GM23248 (cell line): Measurements from ENCODE around the gene SLC44A3. TPM values are rescaled to one million over a fixed set of nuclear protein-coding genes. Genes with fewer than 3 reads are reported as not detected.

Source experiments
- DNase-seq: peaks from one replicate; pipeline ENCODE4 v3.0.0-alpha.2; 2015
- H2AFZ ChIP-seq: fragments of 200-600 bp; sonication (generic); 2 replicates; pipeline ENCODE4 v1.6.1; 2016; ENCODE audit warnings: antibody characterized with exemption
- H3F3A ChIP-seq: fragments of 200-600 bp; sonication (generic); 2 replicates; pipeline ENCODE4 v1.6.1; 2016; ENCODE audit warnings: mild to moderate bottlenecking, antibody characterized with exemption, mixed run types; ENCODE audit not compliant: insufficient read depth
- H3K27ac ChIP-seq: fragments of 200-600 bp; sonication (generic); 2 replicates; pipeline ENCODE4 v1.5.1; 2016; ENCODE audit warnings: mild to moderate bottlenecking
- H3K27me3 ChIP-seq: fragments of 200-600 bp; sonication (generic); replicated peaks from 2 replicates; pipeline ENCODE4 v1.6.1; 2016; ENCODE audit warnings: mild to moderate bottlenecking; ENCODE audit not compliant: insufficient read depth
- H3K36me3 ChIP-seq: fragments of 200-600 bp; sonication (generic); 2 replicates; pipeline ENCODE4 v1.6.1; 2016; ENCODE audit warnings: low read depth, mild to moderate bottlenecking
- H3K4me1 ChIP-seq: fragments of 200-600 bp; sonication (generic); 2 replicates; pipeline ENCODE4 v1.6.1; 2016; ENCODE audit warnings: mild to moderate bottlenecking; ENCODE audit not compliant: insufficient read depth
- H3K4me2 ChIP-seq: fragments of 200-600 bp; sonication (generic); one replicate; pipeline ENCODE4 v1.6.1; 2016; ENCODE audit warnings: mild to moderate bottlenecking; ENCODE audit not compliant: unreplicated experiment
- H3K4me3 ChIP-seq: fragments of 200-600 bp; sonication (generic); 2 replicates; pipeline ENCODE4 v1.5.1; 2016; ENCODE audit warnings: mild to moderate bottlenecking
- H3K79me2 ChIP-seq: fragments of 200-600 bp; sonication (generic); 2 replicates; pipeline ENCODE4 v1.6.1; 2016; ENCODE audit warnings: mild to moderate bottlenecking; ENCODE audit not compliant: insufficient read depth
- H3K9ac ChIP-seq: fragments of 200-600 bp; sonication (generic); 2 replicates; pipeline ENCODE4 v1.6.1; 2016; ENCODE audit warnings: mild to moderate bottlenecking
- H3K9me2 ChIP-seq: fragments of 200-600 bp; sonication (generic); 2 replicates; pipeline ENCODE4 v1.6.1; 2016; ENCODE audit warnings: mixed run types, mild to moderate bottlenecking, moderate library complexity; ENCODE audit not compliant: insufficient read depth
- H3K9me3 ChIP-seq: fragments of 200-600 bp; sonication (generic); one replicate; pipeline ENCODE4 v1.6.1; 2017; ENCODE audit warnings: low read depth
- H4K20me1 ChIP-seq: fragments of 200-600 bp; sonication (generic); 2 replicates; pipeline ENCODE4 v1.6.0; 2016; ENCODE audit not compliant: insufficient read depth
- EZH2 ChIP-seq: fragments of 200-600 bp; sonication (generic); IDR thresholded peaks from 2 replicates; pipeline ENCODE4 v1.6.1; 2018; ENCODE audit warnings: antibody characterized with exemption, mild to moderate bottlenecking; ENCODE audit not compliant: insufficient read depth, poor library complexity, severe bottlenecking
- EZH2phosphoT487 ChIP-seq: fragments of 200-600 bp; sonication (generic); IDR thresholded peaks from 2 replicates; pipeline ENCODE4 v1.6.1; 2018; ENCODE audit warnings: antibody characterized with exemption, moderate library complexity, mild to moderate bottlenecking, low read depth; ENCODE audit not compliant: insufficient read depth
- WGBS, 2 experiments: methylation state at CpG; one replicate each; pipeline ENCODE4 v1.1.6; 2015 to 2017; ENCODE audit warnings: low lambda C conversion rate in 2 of 2, low coverage in 1 of 2; ENCODE audit errors: missing lambda C conversion rate in 2 of 2; 5-methylcytosine and 5-hydroxymethylcytosine counted together
- in situ Hi-C: fragments of 300-500 bp; cut with MboI; formaldehyde crosslinking; loops from 2 replicates; pipeline ENCODE4 v1.15.0; 2020
- polyA plus RNA-seq: library from polyadenylated mRNA; unstranded; fragments of >200 nt; fragmentation: Nextera tagmentation; extraction: Ambion mirVana; gene quantifications from 2 replicates; pipeline ENCODE4 v1.2.1, GENCODE V29; 2016
- total RNA-seq: library from RNA; depleted of rRNA; stranded (reverse); fragments of >200 nt; shearing (Covaris generic); gene quantifications from 2 replicates; pipeline ENCODE4 v1.2.3, GENCODE V29; 2014; rRNA removed

Gene SLC44A3, protein sequence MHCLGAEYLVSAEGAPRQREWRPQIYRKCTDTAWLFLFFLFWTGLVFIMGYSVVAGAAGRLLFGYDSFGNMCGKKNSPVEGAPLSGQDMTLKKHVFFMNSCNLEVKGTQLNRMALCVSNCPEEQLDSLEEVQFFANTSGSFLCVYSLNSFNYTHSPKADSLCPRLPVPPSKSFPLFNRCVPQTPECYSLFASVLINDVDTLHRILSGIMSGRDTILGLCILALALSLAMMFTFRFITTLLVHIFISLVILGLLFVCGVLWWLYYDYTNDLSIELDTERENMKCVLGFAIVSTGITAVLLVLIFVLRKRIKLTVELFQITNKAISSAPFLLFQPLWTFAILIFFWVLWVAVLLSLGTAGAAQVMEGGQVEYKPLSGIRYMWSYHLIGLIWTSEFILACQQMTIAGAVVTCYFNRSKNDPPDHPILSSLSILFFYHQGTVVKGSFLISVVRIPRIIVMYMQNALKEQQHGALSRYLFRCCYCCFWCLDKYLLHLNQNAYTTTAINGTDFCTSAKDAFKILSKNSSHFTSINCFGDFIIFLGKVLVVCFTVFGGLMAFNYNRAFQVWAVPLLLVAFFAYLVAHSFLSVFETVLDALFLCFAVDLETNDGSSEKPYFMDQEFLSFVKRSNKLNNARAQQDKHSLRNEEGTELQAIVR
- 1.6 and 3.3 TPM in 2 replicates for total RNA-seq
- polyA plus RNA-seq, result 2.0 and 2.1 TPM in 2 replicates

GRCh38 chr1:94819945-94820746 is at the start of gene SLC44A3:
Gene SLC44A3 (plus strand): TSS chr1:94820357. CDS start chr1:94820452, 95 bp downstream.
- no peaks in the 10 kb centered on the region for H3K9me2 ChIP-seq
- H3K4me1 ChIP-seq, result no peaks in the 10 kb centered on the region
- H3K4me2 ChIP-seq, result peak within 1 kb of the TSS; percentile 89
- H3K27me3 ChIP-seq, result no peaks in the 10 kb centered on the region
- peak within 1 kb of the TSS; percentile 78 for H3K4me3 ChIP-seq
- TF ChIP-seq EZH2, result no peak
- no peak for TF ChIP-seq EZH2phosphoT487
- H3K9ac ChIP-seq, result peak within 1 kb of the TSS; percentile 61
- H3K9me3 ChIP-seq, result no peaks in the 10 kb centered on the region
- H3K27ac ChIP-seq, result no peak within 1 kb of the TSS
- 0 out of 2 replicates have a peak, but pooled peaks cover 8% of the 10 kb centered on the region for H3F3A ChIP-seq
- 6 to 12% methylated on average over 32 to 71 of the region's 77 CpGs for WGBS, 2 experiments
- H4K20me1 ChIP-seq, result no peaks in the 10 kb centered on the region
- in situ Hi-C loops, result loop anchor here (25.0 kb wide), 1 partner anchor 783 kb away; no protein-coding TSS in a partner anchor
- DNase-seq, result peak; percentile 73
- no peaks in the 10 kb centered on the region for H3K79me2 ChIP-seq
- H2AFZ ChIP-seq, result peak within 1 kb of the TSS; percentile 98
- H3K36me3 ChIP-seq, result no peaks in the 10 kb centered on the region

GRCh38 chr1:94772230-94772641 is 47.9 kb upstream of the SLC44A3 start:
- no peak for DNase-seq
- H3K79me2 ChIP-seq, result no peaks in the 10 kb centered on the region
- no peaks in the 10 kb centered on the region for H3K27me3 ChIP-seq
- WGBS, 2 experiments, result 91 to 94% methylated on average over 5 of the region's 5 CpGs
- H3F3A ChIP-seq, result no peaks in the 10 kb centered on the region
- no peaks in the 10 kb centered on the region for H3K9me2 ChIP-seq
- H3K9ac ChIP-seq, result no peak overlapping the region
- H3K4me2 ChIP-seq, result no peak overlapping the region
- H3K27ac ChIP-seq, result no peak overlapping the region
- TF ChIP-seq EZH2phosphoT487, result no peak
- no peak for TF ChIP-seq EZH2
- no peak overlapping the region for H3K4me3 ChIP-seq
- H3K9me3 ChIP-seq, result no peaks in the 10 kb centered on the region
- in situ Hi-C loops, result no loop called here
- H4K20me1 ChIP-seq, result no peaks in the 10 kb centered on the region
- peaks cover 11% of the 10 kb centered on the region for H3K4me1 ChIP-seq
- no peaks in the 10 kb centered on the region for H3K36me3 ChIP-seq
- no peak overlapping the region for H2AFZ ChIP-seq

- no peaks in the 10 kb centered on the region for H3F3A ChIP-seq
- H3K27ac ChIP-seq, result no peak overlapping the region
- H3K9me2 ChIP-seq, result no peaks in the 10 kb centered on the region
- in situ Hi-C loops, result no loop called here
- no peak for DNase-seq
- TF ChIP-seq EZH2phosphoT487 (no peak), EZH2 (no peak)
- no peaks in the 10 kb centered on the region for H3K9me3 ChIP-seq
- H4K20me1 ChIP-seq, result no peaks in the 10 kb centered on the region
- H3K79me2 ChIP-seq, result no peaks in the 10 kb centered on the region
- H2AFZ ChIP-seq, result no peak overlapping the region
- peaks cover 11% of the 10 kb centered on the region for H3K4me1 ChIP-seq
- H3K36me3 ChIP-seq, result no peaks in the 10 kb centered on the region
- H3K9ac ChIP-seq, result no peak overlapping the region
- H3K4me3 ChIP-seq, result no peak overlapping the region
- 94 to 97% methylated on average over 3 of the region's 3 CpGs for WGBS, 2 experiments
- no peak overlapping the region for H3K4me2 ChIP-seq
- H3K27me3 ChIP-seq, result no peaks in the 10 kb centered on the region
Measured at GRCh38 chr1:94772845-94773244, 47.3 kb upstream of the SLC44A3 start.

GRCh38 chr1:94773296-94773809 is 46.8 kb upstream of the SLC44A3 start:
- no peak for DNase-seq
- H3K27ac ChIP-seq, result no peak overlapping the region
- H3K4me3 ChIP-seq, result no peak overlapping the region
- H3K36me3 ChIP-seq, result no peaks in the 10 kb centered on the region
- no peaks in the 10 kb centered on the region for H3K79me2 ChIP-seq
- H4K20me1 ChIP-seq, result no peaks in the 10 kb centered on the region
- in situ Hi-C loops, result no loop called here
- H3K4me2 ChIP-seq, result no peak overlapping the region
- H3K9me2 ChIP-seq, result no peaks in the 10 kb centered on the region
- no peaks in the 10 kb centered on the region for H3K27me3 ChIP-seq
- 86 to 92% methylated on average over 6 of the region's 6 CpGs for WGBS, 2 experiments
- TF ChIP-seq EZH2, result no peak
- no peak for TF ChIP-seq EZH2phosphoT487
- no peaks in the 10 kb centered on the region for H3F3A ChIP-seq
- peak overlapping the region; percentile 29; the same call in 1 of the 2 replicates for H2AFZ ChIP-seq
- peaks cover 13% of the 10 kb centered on the region for H3K4me1 ChIP-seq
- no peak overlapping the region for H3K9ac ChIP-seq
- no peaks in the 10 kb centered on the region for H3K9me3 ChIP-seq
